ENCODE data around the gene YTHDC1.
"Not testable (repeated sequence)": the region's sequence is repeated elsewhere in the genome, so short reads cannot be mapped to it uniquely, and the experiment has no call there.

The YTHDC1 gene

GRCh38 chr4:68349649-68350360, at the start of gene YTHDC1:
TSS of gene YTHDC1 (minus strand) at chr4:68350090. CDS start at chr4:68349753, 337 bp downstream.
- DNase-seq, result peak; percentile 35 to 96 (median 91)

DNA sequence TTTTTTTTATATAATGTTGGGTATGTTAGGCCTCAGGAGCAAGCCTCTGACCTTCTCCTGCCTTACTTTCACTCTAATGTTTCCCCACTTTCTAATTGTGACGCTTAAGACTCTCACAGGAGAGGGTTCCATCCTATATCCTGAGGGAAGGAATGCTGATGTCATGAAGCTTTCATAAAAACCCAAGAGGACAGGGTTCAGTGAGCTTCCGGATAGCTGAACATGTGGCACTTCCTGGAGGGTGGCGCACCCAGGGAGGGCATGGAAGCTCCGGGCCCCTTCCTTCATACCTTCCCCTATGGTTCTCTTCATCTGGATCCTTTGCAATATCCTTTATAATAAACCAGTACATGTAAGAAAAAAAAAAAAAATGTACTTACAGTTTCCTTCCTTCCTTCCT, 49.4 kb upstream of the YTHDC1 start:
- no peak for DNase-seq

DNA sequence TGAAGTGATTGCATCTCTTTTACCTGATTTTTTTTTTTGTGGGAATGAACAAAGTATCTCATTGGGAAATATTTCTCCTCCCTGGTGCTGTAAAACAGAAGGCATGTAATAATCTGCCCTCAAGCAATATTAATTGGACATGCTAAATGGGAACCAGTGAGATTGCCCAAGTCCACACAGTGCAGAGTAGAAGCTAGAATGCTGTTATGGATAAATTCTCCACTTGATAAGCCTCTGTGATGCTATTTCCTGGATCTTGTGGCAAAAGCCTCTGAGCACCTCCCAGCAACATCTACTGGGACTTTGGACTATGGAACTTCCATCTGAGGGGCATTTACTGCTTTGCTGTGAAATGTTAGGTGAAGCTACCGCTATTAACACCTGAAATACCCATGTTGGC, 46.9 kb upstream of the YTHDC1 start:
- no peak for DNase-seq

DNA sequence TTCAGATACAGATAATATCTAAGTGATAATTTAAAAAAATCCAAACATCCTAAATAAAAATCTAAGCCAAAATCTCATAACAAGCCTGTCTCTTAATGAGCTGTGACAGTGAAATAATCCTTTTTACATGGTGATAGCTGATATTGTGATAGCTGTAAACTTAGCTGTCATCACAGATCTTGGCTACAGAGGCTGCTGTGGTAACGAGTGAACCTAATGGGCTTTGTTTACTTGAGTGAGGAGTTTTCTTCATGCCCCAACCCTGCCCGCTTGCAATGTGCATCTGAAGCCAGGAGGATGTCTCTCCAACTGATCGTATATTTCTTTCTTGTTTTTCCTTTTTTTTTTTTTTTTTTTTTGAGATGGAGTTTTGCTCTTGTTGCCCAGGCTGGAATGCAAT, 41.5 kb upstream of the YTHDC1 start:
- DNase-seq, result no peak

- DNase-seq, result no peak
Measured at GRCh38 chr4:68390205-68390935, 40.5 kb upstream of the YTHDC1 start.

DNA sequence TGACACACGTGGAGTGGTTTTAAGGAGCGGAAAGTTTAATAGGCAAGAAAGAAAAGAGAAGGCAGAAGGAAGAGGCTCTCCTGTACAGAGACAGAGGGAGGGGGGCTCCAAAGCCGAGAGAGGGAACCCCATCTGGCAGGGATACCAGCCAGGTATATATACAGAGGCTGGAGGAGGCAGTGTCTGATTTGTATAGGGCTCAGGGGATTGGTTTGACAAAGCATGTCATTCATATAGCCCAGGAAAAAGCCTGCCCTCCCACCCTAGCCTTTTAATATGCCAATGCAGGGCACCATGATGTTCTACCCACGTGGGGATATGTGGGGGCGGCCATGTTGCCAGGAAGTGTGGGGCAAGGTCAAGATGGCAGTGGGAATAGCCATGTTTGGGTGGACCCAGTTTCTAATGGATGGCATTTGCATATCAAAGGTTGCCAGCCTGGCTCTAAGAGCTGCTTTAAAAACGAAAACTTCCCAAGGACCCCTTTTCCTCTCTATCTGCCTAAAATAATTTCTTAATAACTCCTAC, 39.6 kb upstream of the YTHDC1 start:
- DNase-seq, result not testable (repeated sequence)

DNA sequence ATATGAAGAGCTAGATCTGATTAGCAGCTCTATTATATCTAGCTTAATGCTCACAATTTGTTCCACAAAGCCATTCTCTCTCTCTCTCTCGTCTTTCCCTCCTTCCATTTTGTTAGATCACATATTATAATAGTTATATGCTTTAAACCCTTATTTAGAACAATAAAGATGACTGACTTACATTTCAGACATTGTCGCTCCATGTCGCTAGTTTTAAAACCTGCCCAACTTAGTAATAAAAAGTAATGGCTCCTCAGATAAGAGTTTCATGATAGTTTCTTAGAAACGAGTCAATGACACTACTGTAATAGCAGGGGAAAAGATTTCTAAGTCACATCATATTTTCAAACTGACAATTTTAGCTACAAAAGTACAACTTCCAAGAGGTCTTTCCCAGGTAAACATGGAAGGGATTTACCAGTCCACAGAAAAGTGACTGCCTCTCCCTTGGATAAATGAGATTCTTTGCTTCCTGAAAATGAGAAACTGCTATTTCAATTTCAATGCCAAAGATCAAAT, 38.5 kb upstream of the YTHDC1 start:
- DNase-seq, result no peak

GRCh38 chr4:68385267-68385666, 35.4 kb upstream of the YTHDC1 start:
- no peak for DNase-seq

- no peak for DNase-seq
Measured at GRCh38 chr4:68383115-68383514, 33.2 kb upstream of the YTHDC1 start.

GRCh38 chr4:68378226-68378625, 28.3 kb upstream of the YTHDC1 start:
- DNase-seq, result no peak

- DNase-seq, result peak in 34 of 56 donors; percentile 0 to 62 (median 12)
Measured at GRCh38 chr4:68375667-68376559, 26.0 kb upstream of the YTHDC1 start.

- peak in 55 of 56 donors; percentile 4 to 88 (median 70) for DNase-seq
Measured at GRCh38 chr4:68373513-68373912, 23.6 kb upstream of the YTHDC1 start.

DNA sequence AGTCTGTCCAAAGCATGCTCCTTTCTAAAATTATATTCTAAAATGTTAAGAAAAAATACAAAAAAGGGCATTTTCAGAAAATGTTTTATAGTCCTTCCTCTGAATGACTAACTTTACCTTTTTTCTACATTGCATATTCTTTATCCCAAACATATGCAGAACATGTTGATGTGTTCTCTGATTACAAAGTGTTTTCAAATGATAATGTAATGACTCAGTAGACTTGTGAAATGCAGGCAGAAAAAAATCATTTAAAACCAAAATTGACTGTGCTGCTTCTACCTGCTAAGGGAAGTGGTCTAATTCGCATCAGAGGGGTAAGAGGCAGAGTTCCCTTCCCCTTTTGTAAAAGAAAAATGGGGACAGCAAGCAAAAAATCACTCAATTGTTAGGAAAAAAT, 22.7 kb upstream of the YTHDC1 start:
- DNase-seq, result no peak

DNA sequence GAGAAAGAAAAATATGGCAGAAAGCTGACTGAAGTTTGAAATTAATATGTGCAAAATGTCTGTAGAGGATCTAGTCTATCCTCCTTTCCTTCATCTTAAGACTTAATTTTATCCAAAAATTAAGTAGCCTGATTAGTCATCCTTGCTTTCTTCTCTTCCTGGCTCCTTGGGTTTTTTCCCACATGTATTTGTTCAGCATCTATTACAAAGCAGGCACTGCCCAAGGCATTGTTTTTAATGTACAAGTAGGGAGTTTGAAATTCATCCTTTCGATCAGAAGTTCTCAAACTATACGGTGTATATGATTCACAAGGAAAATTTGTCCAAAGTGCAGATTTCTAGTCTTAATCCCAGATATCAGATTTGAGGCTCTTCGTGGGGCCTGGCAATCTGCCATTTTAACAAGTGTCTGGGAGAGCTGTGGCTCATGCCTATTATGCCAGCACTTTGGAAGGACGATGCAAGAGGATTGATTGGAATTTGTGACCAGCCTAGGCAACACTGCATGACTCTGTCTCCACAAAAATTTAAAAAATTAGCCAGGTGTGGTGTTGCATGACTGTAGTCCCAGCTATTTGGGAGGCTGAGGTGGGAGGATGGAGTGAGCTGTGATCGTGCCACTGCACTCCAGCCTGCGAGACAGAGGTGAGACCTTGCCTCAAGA, 19.4 kb upstream of the YTHDC1 start:
- DNase-seq, result no peak

GRCh38 chr4:68368691-68369131, 18.8 kb upstream of the YTHDC1 start:
- DNase-seq, result no peak

GRCh38 chr4:68367835-68368234, 17.9 kb upstream of the YTHDC1 start:
- no peak for DNase-seq

DNA sequence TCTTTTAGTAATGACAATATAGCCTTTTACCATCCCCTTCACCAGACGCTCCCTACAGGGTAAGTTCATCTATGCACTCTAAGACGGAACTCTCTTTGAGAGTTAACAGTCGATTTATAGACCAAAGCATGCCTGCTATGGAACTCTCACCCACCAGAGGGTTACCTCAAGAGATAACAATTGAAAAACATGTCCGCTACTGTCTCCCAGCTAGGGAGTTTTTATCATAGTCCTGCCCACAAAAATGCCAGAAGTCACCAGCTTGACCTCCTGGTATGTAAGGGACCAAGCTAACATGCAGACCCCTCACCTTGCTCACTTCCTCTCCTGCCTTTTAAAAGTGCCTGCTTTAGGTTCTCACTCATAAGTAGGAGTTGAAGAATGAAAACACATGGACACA, 16.7 kb upstream of the YTHDC1 start:
- no peak for DNase-seq

GRCh38 chr4:68365068-68365467, 15.2 kb upstream of the YTHDC1 start:
- no peak for DNase-seq

- no peak for DNase-seq
Measured at GRCh38 chr4:68361146-68361589, 11.3 kb upstream of the YTHDC1 start.

DNA sequence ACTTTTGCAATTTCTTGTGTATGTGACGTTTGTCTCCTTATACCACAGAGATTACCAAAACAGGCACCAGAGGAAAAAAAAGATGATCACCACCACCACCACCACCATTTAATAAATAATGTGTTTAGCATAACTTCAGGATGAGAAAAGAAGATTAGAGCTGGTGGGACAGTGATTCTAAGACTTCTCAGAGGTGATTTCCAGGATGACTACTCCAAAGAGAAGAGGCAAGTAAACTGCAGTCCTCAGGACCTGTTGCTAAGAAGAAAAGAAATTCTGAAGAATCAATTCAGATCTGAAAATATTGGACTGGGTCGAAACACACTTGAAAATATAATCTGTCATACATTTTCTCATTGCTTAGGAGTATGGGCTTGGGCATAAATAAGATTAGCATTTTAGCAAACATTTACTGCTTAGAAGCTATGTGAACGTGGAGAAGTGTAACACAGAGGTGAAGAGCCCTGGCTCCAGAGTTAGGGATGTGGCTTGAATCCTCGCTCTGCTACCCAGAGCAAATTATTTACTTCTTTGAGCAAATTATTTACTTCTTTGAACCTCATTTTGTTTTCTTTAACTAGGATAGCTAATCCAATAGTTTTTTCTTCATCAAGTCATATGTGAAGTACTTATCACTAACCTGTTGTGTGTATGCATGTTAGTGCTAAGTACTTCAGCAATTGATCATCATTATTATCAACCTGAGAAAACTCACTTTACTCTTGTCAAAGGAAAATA, 10.5 kb upstream of the YTHDC1 start:
- DNase-seq, result no peak
